ENCODE measurements around the gene SULT1A2. TPM values are rescaled to one million over a fixed set of nuclear protein-coding genes. Genes with fewer than 3 reads are reported as not detected.

Gene SULT1A2
- total and polyA plus RNA-seq, 2 donors (not counting 1 experiment from before 2014, with no cell fraction given) = 0.17 TPM; not detected in 1

- Histone ChIP-seq H3K4me3 (replicated peaks in 1 of 4; ENCODE audit: control extremely low read depth in 1 of 4, insufficient read depth in 1 of 4, low read depth in 3 of 4, low read length in 4 of 4) (no peak overlapping the region), H3K9me3 (ENCODE audit: control insufficient read depth, insufficient read depth, low read depth, low read length) (no peaks in the 10 kb centered on the region), H3K9ac (ENCODE audit: insufficient read depth, low read length) (no peak overlapping the region), H3K36me3 (ENCODE audit: control insufficient read depth, insufficient read depth, low read length) (no peaks in the 10 kb centered on the region), H3K27me3 (ENCODE audit: control insufficient read depth, insufficient read depth, low read length) (no peaks in the 10 kb centered on the region), H3K79me2 (ENCODE audit: control insufficient read depth, insufficient read depth, low read length) (no peaks in the 10 kb centered on the region), H2AFZ (ENCODE audit: low read length) (no peak overlapping the region), H4K20me1 (ENCODE audit: control insufficient read depth, extremely low read depth, insufficient read depth, low read length) (no peaks in the 10 kb centered on the region), H3K4me1 (ENCODE audit: control insufficient read depth, extremely low read depth, insufficient read depth, low read length) (no peaks in the 10 kb centered on the region), H3K4me2 (ENCODE audit: extremely low read depth, insufficient read depth, low read length) (no peak overlapping the region), H3K27ac (ENCODE audit: insufficient read depth, low read length) (no peak overlapping the region)
- DNase-seq (ENCODE audit: low read depth in 2 of 2) = no peak
- no peak for TF ChIP-seq CTCF (conservative IDR thresholded peaks at IDR 0.05 in 1 of 2, IDR thresholded peaks at IDR 0.05 in 1 of 2; ENCODE audit: low read depth in 1 of 2, low read length in 2 of 2)
- TF ChIP-seq EZH2 (IDR thresholded peaks at IDR 0.05; ENCODE audit: low read length, missing control alignments) = no peak
These were observed 10.4 kb downstream of the SULT1A2 start for GRCh38 chr16:28586466-28586865.

GRCh38 chr16:28585674-28586073, 11.2 kb downstream of the SULT1A2 start:
- Histone ChIP-seq H3K4me1 (ENCODE audit: control insufficient read depth, extremely low read depth, insufficient read depth, low read length) (no peaks in the 10 kb centered on the region), H3K27me3 (ENCODE audit: control insufficient read depth, insufficient read depth, low read length) (no peaks in the 10 kb centered on the region), H3K27ac (ENCODE audit: insufficient read depth, low read length) (no peak overlapping the region), H3K36me3 (ENCODE audit: control insufficient read depth, insufficient read depth, low read length) (no peaks in the 10 kb centered on the region), H3K79me2 (ENCODE audit: control insufficient read depth, insufficient read depth, low read length) (no peaks in the 10 kb centered on the region), H3K4me3 (replicated peaks in 1 of 4; ENCODE audit: control extremely low read depth in 1 of 4, insufficient read depth in 1 of 4, low read depth in 3 of 4, low read length in 4 of 4) (no peak overlapping the region), H3K9me3 (ENCODE audit: control insufficient read depth, insufficient read depth, low read depth, low read length) (no peaks in the 10 kb centered on the region), H3K4me2 (ENCODE audit: extremely low read depth, insufficient read depth, low read length) (no peak overlapping the region), H3K9ac (ENCODE audit: insufficient read depth, low read length) (no peak overlapping the region), H4K20me1 (ENCODE audit: control insufficient read depth, extremely low read depth, insufficient read depth, low read length) (no peaks in the 10 kb centered on the region), H2AFZ (ENCODE audit: low read length) (no peak overlapping the region)
- TF ChIP-seq CTCF (conservative IDR thresholded peaks at IDR 0.05 in 1 of 2, IDR thresholded peaks at IDR 0.05 in 1 of 2; ENCODE audit: low read depth in 1 of 2, low read length in 2 of 2) = no peak
- TF ChIP-seq EZH2 (IDR thresholded peaks at IDR 0.05; ENCODE audit: low read length, missing control alignments) = no peak
- no peak for DNase-seq (ENCODE audit: low read depth in 2 of 2)

- Histone ChIP-seq H3K4me1 (ENCODE audit: control insufficient read depth, extremely low read depth, insufficient read depth, low read length) (no peaks in the 10 kb centered on the region), H3K79me2 (ENCODE audit: control insufficient read depth, insufficient read depth, low read length) (no peaks in the 10 kb centered on the region), H3K27me3 (ENCODE audit: control insufficient read depth, insufficient read depth, low read length) (no peaks in the 10 kb centered on the region), H3K27ac (ENCODE audit: insufficient read depth, low read length) (no peak overlapping the region), H2AFZ (ENCODE audit: low read length) (no peak overlapping the region), H3K4me3 (replicated peaks in 1 of 4; ENCODE audit: control extremely low read depth in 1 of 4, insufficient read depth in 1 of 4, low read depth in 3 of 4, low read length in 4 of 4) (no peak overlapping the region), H3K9me3 (ENCODE audit: control insufficient read depth, insufficient read depth, low read depth, low read length) (no peaks in the 10 kb centered on the region), H4K20me1 (ENCODE audit: control insufficient read depth, extremely low read depth, insufficient read depth, low read length) (no peaks in the 10 kb centered on the region), H3K9ac (ENCODE audit: insufficient read depth, low read length) (no peak overlapping the region), H3K36me3 (ENCODE audit: control insufficient read depth, insufficient read depth, low read length) (no peaks in the 10 kb centered on the region), H3K4me2 (ENCODE audit: extremely low read depth, insufficient read depth, low read length) (no peak overlapping the region)
- no peak for DNase-seq (ENCODE audit: low read depth in 2 of 2)
- TF ChIP-seq CTCF (conservative IDR thresholded peaks at IDR 0.05 in 1 of 2, IDR thresholded peaks at IDR 0.05 in 1 of 2; ENCODE audit: low read depth in 1 of 2, low read length in 2 of 2) (no peak), EZH2 (IDR thresholded peaks at IDR 0.05; ENCODE audit: low read length, missing control alignments) (no peak)
These were observed 16.0 kb downstream of the SULT1A2 start for GRCh38 chr16:28580726-28581315.

Data from fibroblast of lung (primary cell).